Measurements from ENCODE around the gene SALL2.

The SALL2 gene

DNA sequence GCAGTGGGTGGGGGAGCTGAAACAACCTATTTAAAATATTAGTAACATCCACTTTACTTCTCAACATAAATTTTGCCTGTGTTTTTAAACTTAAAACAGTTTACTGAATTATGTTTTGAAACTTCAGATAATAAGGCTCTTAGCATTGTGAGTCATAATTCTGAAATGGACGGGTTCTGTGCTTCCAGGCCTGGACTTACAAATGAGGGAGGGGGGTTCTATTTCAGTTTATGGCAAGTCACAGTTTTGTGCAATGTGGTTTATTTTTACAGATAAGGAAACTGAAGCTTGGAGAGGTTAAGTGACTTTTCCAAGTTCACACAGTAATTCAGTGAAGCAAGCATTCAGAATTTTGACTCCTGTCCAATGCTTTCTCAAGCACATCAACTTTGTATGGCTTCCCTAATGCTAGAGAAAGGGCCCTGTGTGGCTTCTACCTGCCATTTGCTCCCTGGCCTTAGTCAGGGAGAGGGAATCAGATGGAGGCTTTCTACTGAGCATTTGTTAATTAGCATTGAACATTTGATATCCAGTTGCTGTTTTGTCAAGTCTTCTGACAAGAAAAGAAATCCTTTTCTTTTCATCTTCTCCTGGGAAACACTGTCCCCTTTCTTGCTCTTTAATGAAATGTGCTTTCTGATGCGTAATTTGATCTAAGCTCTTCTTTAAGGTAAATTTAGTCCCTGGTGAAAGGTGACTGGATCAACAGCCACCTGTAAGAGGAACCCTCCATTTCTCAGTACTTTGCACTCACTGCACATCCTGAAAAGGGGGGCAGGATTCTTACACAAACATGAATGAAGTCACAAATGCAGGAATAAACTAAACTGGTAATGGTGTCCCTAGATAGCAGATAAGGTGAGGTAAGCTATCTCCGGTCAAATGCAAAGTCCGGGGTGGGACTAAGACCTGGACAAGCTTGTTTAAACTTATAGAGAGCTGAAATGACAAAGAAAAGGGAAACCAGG lies 2.5 kb upstream of the SALL2 start:
- TF ChIP-seq, protein P1, sequence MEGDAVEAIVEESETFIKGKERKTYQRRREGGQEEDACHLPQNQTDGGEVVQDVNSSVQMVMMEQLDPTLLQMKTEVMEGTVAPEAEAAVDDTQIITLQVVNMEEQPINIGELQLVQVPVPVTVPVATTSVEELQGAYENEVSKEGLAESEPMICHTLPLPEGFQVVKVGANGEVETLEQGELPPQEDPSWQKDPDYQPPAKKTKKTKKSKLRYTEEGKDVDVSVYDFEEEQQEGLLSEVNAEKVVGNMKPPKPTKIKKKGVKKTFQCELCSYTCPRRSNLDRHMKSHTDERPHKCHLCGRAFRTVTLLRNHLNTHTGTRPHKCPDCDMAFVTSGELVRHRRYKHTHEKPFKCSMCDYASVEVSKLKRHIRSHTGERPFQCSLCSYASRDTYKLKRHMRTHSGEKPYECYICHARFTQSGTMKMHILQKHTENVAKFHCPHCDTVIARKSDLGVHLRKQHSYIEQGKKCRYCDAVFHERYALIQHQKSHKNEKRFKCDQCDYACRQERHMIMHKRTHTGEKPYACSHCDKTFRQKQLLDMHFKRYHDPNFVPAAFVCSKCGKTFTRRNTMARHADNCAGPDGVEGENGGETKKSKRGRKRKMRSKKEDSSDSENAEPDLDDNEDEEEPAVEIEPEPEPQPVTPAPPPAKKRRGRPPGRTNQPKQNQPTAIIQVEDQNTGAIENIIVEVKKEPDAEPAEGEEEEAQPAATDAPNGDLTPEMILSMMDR (IDR thresholded peaks at IDR 0.05; ENCODE audit: low read depth, low read length), result no peak
- in situ Hi-C loops (cut with HindIII; ENCODE audit: low sequenced_read_pairs), result no loop called here
- no peak overlapping the region for H3K4me3 ChIP-seq (ENCODE audit: low read depth, low read length)
- DNase-seq (ENCODE audit: low read depth, low spot score), result no peak

GRCh38 chr14:21527318-21527679 lies 1.2 kb upstream of the SALL2 start:
- in situ Hi-C loops (cut with HindIII; ENCODE audit: low sequenced_read_pairs), result no loop called here
- no peak for DNase-seq (ENCODE audit: low read depth, low spot score)
- H3K4me3 ChIP-seq (ENCODE audit: low read depth, low read length), result no peak overlapping the region
- TF ChIP-seq, protein P1 (IDR thresholded peaks at IDR 0.05; ENCODE audit: low read depth, low read length), result no peak

GRCh38 chr14:21526672-21527317 lies 649 bp upstream of the SALL2 start:
- no peak for DNase-seq (ENCODE audit: low read depth, low spot score)
- TF ChIP-seq, protein P1 (IDR thresholded peaks at IDR 0.05; ENCODE audit: low read depth, low read length), result no peak
- peak overlapping the region; percentile 78 for H3K4me3 ChIP-seq (ENCODE audit: low read depth, low read length)
- in situ Hi-C loops (cut with HindIII; ENCODE audit: low sequenced_read_pairs), result no loop called here

- peak overlapping the region; percentile 78 for H3K4me3 ChIP-seq (ENCODE audit: low read depth, low read length)
- in situ Hi-C loops (cut with HindIII; ENCODE audit: low sequenced_read_pairs), result no loop called here
- no peak for DNase-seq (ENCODE audit: low read depth, low spot score)
- TF ChIP-seq, protein P1 (IDR thresholded peaks at IDR 0.05; ENCODE audit: low read depth, low read length), result no peak
Observed at GRCh38 chr14:21525571-21525961, 580 bp downstream of the SALL2 start.

DNA sequence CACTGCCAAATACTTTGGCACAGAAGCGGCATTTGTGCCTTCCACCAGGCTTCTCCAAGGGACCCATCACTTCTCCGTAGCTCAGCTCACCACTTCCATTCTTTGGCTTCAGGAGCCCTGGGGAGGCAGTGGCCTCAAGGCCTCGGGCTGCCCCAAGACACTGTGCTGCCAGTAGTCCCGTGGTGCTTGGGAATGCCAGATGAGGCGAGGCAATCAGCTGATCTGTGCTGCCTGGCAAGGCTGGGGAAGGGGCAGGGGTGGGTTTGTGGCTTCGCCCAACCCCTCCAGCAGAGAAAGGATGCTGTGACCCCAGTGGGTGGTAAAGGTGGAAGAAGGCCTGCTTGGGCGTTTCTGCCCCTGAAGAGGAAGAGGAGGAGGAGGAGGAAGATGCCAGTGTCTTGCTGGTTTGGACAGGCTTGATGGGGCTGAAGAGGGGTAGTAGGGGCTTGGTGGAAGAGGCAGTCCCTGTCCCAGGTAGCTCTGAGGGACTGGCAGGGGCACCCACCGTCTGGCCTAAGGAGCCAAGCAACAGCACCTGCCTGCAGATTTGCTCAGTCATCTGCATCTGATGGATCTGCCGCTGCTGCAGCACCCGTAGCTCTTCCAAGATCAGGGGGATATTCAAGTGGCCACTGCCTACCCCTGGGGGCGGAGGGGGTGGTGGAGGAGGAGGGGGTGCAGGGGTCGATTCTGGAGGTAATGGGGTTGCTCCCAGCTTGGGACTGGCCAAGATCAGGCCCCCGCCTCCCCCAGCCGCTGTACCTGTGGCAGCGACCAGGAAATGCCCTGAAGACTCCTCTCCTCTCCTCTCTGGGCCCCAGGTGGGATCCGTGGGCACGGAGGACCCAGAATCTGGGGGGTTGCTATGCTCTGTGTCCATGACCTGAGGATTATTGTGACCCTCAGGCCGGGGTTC lies 1.3 kb downstream of the SALL2 start:
- no peak for DNase-seq (ENCODE audit: low read depth, low spot score)
- in situ Hi-C loops (cut with HindIII; ENCODE audit: low sequenced_read_pairs), result no loop called here
- peak overlapping the region; percentile 78 for H3K4me3 ChIP-seq (ENCODE audit: low read depth, low read length)
- TF ChIP-seq, protein P1 (IDR thresholded peaks at IDR 0.05; ENCODE audit: low read depth, low read length), result no peak

- H3K4me3 ChIP-seq (ENCODE audit: low read depth, low read length), result no peak overlapping the region
- TF ChIP-seq, protein P1 (IDR thresholded peaks at IDR 0.05; ENCODE audit: low read depth, low read length), result no peak
- in situ Hi-C loops (cut with HindIII; ENCODE audit: low sequenced_read_pairs), result no loop called here
- no peak for DNase-seq (ENCODE audit: low read depth, low spot score)
Observed at GRCh38 chr14:21523203-21523602, 2.9 kb downstream of the SALL2 start.
